GM19467 (cell line): ENCODE data around the gene TEP1.
A peak's percentile ranks its signal among the peaks of the same experiment; 100 is the strongest.

Source experiments
- ATAC-seq: cut with Tn5 transposase; IDR thresholded peaks from one replicate; pipeline ENCODE4 v1.9.1; 2021; ENCODE audit warnings: mild to moderate bottlenecking, moderate library complexity; ENCODE audit not compliant: unreplicated experiment

The TEP1 gene

DNA sequence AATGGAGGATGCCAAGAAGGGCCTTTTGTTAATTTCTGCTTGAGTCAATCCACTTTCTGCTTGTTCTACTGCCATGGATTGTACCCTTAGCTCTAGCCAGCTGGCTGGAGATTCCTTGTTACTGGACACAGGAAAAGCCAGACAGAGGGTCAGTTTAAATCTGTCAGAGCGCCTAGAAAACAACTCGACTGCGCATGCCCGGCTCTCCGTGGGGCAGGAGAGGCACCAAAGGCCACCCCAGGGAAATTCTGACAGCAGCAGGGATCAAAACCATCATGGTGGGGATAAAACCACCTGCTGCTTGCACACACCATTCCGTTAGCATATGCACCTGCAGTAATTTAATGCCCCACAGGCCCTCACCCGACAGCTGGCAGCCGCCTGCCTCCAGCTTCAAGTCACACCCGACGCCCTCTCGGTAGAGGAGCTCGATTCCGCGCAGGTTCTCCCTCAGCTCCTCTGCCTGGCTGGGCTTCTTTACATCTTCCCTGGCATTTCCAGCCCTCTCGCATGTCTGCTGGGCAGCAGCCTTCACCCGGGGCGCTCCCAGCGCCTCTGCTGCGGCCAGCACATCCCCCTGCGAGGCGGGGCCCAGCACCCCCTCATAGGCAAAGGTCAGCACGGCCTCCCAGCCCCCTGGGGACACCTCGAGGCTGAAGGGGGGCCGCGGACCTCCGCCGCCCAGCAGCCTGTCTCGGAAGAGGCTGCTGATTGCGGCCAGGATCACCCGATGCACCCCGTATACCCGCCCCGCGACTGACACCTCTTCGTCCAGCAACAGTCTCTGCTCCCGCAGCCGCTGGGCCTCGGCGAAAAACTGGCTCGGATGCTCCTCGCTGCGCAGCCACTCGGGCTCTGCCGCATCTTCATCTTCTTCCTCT is 21.6 kb upstream of the TEP1 start:
- ATAC-seq: no peak

DNA sequence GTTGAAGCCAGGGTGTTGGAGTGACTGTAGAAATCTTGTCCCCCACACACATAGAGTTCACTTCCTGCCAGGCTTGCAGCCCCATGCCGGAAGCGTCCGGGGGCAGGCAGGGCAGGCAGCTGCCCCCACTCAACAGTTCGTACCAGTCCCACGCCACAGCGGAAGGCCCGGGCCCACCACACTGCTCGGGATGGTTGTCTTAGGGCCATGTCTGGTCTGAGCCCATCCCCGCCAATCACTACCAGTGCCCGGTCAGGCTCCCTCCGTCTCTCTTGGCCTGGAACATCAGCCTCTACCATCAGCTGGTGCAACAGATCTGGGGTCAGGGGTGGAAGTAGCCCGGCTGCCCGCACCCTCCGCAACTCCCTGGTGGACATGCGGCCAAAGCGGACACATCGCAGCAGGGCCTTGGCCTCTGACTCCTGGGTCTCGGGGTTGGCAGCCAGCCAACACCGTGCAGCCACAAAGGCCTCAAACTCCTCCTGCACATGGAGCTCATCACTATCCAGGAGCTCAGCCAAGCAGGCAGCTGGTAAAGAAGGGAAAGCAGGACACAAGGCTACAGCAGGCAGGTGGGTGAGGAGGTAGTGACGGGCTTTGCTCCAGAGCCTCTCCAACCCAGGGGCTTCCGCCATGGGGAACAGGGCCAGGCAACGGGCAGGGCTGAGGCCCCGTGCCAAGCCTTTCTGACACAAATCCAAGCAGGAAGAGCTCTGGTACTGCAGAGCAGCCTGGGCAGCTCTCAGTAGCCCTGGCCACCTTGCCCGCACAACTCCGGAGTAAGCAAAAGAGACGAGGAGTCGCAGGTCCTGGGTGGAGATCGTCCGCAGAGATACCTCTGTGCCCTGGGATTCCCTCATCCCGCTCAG is 16.7 kb upstream of the TEP1 start:
- no peak for ATAC-seq

DNA sequence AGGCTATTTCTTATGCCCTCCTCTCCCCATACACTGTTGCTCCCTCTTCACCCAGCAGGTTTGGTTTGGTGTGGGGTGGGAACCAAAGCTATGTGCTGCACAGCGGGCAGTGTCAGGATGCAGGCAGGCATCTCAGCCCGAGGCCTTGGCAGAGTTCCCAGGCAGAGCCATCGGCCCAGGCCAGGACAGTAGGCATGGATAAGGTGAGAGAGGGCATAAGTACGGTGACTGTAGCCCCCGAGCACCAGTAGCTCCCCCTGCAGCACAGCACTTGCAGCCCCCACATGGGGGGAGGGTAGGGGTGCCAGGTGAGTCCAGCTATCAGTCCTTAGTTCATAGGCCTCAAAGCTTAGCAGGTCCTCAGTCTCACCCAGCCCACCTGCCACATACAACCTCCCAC is 15.5 kb upstream of the TEP1 start:
- ATAC-seq: no peak

DNA sequence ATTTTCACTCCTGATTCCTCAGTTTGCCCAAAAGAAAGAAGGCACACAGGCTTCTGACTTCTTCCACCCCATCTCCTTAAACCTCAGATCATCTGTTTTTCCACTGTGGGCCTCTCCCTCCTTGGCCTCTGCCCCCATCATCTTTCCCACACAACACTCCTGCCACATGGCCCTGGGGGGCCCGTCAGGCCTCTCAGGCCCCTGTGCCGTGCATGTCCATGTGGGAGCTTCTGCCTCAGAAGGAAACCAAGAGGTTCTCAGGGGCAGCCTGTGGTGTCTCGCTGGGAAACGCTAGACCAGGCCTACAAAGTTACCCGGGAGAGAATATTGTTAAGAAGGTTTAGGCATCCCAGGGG is 14.7 kb upstream of the TEP1 start:
- ATAC-seq: peak; percentile 17

DNA sequence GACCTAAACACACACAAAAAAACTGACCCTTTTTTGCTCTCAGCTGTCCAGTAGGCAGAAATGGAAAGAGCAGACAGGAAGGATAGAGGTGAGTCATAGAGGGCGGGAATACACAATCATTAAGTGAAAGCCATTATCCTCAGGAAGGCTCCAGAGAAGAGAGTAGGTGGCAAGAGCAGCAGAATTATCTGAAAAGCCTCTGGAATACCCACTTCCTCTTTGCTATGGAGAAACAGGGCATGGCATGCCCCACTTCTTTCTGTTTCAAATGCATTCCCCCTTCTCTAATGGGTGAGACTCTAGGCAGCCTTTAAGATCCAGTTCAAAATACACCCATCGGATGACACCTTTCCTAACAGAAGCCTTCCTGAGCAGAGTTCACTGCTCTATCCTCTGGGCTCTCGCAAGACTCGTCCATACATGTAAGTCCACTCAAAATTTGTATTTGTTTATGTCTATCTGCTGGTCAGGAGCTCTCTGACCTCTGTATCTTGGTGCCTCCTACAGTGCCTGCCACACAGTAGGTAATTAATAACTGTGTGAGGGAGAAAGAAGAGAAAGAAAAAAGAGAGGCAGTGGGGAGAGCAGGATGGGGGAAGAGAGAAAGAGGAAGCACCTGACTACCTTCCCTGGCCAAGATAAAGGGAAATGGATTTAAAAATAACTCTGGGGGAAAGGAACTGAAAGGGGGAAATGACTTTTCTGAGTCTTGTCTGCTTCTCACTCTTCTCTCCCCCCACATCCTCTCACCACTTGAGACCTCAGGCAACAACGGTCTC is 14.1 kb upstream of the TEP1 start:
- peak; percentile 66 for ATAC-seq

DNA sequence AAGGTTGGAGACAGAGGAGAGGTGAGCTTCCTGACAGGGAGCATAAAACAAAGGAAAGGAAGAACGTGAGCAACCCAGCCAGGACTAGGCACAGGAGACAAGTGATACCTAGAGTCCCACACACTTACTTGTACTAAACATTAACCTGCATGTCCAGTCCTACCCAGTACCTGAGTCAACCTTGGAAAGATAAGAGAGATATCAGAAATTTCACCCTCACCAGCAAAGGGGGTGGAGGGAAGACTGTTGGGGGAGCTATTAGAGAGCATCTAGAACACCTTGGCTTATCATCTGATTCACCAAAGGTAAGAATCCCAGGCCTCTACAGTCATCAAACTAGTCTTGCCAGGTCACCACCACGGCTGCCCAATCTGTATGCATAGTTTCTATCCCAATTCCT is 11.6 kb upstream of the TEP1 start:
- ATAC-seq: no peak

DNA sequence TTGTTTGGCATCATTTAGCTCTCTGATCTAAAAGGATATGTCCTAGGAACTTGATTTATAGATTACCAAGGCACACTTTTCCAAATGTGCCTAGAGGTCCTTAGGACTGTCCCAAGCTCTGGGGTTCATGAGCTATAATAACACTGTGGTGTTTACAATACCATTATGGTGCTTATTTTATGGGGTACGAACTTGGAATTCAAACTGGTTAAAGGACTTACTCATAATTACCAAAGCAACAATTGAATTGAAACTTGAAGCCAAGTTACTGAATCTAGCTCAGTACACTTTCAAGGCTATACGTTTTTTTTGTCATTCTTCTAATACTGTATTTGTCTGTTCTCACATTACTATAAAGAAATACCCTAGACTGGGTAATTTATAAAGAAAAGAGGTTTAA is 9.6 kb upstream of the TEP1 start:
- no peak for ATAC-seq

DNA sequence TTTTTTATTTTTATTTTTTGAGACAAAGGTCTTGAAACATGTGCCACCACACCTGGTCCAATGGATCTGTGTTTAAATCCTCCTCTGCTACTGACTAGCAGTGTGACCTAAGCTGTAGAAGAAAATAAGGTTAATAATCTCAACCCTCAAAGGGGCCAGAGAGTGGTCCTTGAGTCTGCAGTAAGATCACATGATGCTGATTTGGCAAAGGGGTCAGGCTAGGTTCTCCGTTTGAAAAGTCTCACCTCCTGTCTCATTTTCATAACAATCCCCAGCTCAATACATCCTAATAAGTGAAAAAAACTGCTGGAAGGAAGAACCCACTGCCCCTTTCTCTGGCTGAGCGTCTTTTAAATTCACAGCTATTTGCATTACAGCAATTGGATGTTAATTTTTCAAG is 8.0 kb upstream of the TEP1 start:
- no peak for ATAC-seq

DNA sequence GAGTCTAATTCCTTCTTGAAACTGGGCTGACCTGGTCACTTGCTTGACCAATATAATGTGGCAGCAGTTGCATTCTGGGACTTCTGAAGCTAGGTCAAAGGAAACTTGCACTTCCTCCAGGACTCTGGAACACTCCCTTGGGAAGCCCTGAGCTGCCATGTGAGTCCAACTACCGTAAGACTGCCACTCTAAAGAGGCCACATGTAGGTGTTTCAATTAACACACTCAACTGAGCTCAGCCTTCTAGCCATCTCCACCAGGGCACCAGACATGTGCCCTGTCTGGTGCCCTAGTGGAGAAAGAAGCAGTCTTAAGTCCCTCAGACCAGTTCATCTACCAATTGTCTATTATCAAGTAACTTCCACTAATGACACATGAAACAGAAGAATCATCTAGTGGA is 6.1 kb upstream of the TEP1 start:
- ATAC-seq: no peak

DNA sequence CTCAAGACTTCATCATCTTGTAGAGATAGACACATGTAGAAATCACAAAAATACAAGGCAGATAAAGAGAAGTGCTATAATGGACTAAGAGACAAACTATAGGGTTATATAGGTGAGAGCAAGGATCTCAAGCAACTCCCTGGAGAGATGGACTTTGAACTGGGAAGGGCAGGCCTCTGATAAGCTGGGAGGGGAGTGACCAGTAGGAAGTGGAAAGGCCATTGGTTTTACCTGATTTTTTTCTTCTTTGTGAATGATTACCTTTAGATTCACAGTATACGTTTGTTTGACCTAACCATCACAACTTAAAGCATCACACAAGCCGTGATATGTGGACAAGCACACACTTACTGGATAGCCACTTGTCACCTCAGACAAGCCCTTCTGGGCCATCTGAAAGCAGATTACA is 5.2 kb upstream of the TEP1 start:
- no peak for ATAC-seq

DNA sequence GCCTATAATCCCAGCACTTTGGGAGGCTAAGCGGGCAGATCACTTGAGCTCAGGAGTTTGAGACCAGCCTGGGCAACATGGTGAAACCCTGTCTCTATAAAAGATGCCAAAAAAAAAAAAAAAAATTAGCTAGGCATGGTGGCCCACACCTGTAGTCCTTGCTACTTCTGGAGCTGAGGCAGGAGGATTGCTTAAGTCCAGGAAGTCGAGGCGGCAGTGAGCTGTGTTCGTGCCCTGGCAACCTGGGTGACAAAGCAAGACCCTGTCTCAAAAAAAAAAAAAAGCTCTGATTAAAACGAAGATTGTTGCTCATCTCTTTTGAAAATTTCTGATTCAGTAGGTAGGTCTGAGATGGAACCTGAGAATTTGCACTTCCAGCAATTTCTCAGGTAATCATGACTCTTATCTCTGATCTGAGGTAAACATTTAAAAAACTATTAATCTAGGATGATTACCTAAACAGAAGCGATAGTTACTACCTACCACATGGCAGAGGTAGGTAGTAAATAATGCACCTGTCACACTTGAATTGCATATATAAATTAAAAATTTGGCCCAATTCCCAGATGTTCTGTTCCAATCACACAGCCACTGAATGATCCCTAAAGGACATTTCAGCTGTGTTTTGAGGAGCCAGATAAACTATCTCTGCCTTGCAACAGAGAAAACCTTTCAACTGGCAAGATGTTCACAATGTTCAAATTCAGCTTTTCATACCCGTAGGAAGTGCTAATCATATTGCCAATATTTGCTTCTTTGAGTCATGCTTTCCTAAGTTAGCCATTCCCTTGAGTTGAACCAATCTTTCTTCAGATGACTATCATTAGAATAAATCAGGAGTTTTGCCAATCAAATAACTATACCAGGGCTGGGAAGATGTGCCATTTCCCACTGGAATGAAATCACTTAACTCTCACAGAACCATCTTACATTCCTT is 4.2 kb upstream of the TEP1 start:
- ATAC-seq: no peak

DNA sequence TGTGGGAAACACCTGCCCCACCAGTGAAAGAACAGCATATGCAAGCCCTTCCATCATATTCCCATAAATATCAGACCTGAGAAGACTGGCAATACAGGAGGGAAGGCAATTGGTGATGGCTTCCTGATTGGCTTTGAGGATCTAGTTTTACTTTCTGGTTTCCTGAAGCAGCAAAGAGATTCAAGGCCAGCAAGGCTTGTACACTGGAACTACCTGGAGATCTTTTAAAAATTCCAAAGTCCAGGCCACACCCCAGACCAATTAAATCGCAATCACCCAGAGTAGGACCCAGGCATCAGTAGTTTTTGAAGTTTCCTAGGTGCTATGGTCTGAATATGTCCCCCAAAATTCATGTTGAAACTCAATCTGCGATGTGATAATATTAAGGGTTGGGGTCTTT is 2.9 kb upstream of the TEP1 start:
- ATAC-seq: no peak

DNA sequence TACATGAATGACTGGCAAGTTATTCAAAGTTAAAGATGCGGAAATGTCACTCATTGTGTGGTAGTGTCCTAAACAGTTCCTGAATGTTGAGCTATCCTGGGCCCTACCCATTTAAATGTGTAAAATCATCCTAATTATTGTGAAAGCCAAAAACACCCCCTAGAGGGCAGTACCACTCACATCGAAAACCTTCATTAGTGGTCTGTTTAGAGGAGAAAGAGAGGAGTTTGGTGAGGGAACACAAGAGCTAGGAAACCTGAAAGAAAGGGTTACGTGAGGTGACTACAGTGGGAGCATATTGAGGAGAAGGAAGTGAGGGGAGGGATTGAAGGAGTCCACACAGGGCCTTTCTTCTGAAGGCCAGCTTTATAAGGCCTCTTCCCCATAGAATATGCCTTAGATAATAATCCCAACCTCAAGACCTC is 2.5 kb upstream of the TEP1 start:
- no peak for ATAC-seq

DNA sequence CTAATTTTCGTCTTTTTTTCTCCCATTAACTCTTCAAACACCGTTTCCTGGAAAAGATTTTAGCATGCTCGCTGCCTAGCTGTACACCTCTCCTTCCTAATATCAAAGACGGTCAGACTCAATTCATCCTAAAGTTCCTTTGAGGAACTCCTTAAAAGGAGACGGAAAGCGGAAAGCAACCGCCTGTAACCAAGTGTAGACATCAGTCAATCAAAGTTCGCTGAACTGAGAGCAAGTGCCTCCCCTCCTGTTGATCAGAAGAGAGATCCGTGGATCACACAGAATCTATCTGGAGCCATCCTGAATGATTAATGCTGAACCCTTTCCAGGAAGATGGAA is 412 bp upstream of the TEP1 start:
- no peak for ATAC-seq

DNA sequence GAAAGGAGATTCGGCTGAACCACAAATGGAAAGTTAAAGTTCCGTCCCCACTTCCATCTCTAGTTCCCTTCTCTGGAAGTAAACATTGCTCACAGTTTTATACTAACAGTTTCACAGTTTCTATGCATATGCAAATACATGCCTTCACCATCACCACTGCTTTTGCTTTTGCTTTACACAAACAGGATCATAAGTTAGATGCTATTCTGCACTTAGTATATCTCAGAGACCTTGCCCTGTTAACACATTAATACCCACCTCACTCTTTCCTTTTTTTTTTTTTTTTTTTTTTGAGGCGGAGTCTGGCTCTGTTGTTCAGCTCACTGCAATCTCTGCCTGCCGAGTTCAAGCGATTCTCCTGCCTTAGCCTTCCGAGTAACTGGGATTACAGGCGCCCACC is 890 bp downstream of the TEP1 start:
- peak; percentile 58 for ATAC-seq

DNA sequence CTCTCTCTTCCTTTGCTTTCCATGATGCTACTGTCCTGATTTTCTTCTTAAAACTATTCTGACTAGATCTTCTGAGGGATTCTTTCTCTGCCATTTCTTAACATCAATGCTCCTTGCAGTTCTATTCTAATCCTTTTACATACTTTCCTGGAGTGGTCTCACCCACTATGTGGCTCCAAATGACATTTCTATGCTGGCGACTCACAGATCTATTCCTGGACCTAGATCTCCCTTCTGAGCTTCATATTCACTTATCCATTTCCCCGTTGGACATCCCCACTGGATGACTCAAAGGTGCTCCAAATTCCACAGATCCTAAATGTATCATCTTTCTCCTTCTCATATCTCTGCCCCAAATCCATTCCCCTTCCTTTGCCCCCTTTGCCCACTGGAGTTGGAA is 4.1 kb downstream of the TEP1 start:
- no peak for ATAC-seq

DNA sequence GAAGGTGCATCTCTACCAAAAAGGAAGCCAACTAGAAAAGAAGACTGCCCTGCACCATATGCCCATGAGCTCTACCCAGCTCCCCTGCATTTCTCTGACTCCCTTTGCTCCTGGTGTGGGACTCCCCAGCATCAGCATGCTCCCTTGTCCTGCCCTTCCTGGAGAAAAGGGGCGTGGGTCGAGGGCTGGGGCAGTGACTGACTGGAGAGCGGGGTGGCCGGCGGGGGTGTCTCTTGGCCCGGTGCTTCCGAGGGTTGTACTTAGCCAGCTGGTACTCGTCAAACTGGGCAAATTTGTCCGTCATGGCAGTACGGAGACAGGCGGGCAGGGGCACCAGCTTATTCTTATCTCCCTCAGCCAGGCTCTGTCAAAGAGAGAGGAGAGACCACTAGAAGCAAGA is 9.8 kb downstream of the TEP1 start:
- ATAC-seq: no peak

DNA sequence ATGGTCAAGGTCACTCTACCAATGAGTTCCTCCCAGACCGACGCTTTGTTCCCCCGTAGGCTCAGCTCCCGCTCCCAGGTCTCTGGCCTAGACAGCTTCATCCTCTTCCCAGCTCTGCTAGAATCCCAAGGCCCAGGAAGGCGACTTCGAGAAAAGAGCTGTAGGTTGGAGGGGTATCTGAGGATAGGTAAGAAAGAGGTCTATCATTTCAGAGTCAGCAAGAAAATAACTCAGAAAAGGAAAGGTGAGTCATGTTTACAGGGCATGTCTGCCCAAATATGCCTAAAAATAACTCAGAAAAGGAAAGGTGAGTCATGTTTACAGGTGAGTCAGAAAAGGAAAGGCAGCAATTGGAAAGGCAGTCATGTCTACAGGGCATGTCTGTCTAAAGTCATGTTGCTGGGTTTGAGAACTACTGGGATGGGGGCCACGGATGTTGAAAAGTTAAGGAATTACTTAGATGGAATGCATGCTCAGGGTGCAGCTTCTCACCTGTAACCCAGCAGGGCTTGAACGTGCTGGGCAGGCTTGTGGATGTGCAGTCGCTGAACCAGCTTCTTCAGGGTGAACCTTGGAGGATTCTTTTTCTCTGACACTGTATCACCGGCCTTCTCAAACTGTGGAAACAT is 12.2 kb downstream of the TEP1 start:
- ATAC-seq: no peak

DNA sequence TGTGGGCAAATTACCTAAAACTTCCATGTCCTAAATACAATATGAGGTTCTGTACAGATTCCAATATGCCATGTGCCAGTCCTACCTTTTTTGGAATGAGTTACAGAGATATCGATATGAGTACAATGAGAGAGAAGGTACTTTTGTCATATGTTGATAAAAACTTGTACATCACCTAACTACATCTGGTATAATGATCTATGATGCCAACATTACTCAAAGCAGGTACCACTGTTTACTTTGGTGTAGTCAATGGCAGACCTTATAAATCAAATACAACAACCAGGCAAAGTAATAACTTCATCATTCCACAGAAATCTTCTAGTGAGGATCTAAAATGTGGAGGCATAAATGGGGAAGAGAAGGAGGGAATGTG is 12.7 kb downstream of the TEP1 start:
- no peak for ATAC-seq

DNA sequence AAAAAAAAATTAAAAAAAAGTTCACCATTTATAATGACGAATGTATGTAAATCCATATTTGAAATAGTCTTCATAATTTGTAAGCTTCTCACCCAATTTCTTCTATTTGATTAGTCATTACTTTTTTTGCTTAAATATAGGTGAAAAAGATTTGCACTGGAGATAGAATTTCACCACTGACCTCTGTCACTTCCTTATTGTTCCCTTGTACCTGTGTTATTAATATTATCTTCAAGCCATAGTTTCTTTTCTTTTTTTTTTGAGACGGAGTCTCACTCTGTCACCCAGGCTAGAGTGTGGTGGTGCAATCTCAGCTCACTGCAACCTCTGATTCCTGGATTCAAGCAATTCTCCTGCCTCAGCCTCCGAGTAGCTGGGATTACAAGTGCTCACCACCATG is 15.8 kb downstream of the TEP1 start:
- ATAC-seq: no peak
